HG03520 (cell line): ENCODE results near the gene ANKRD36B.
"Not testable (repeated sequence)": the region's sequence is repeated elsewhere in the genome, so short reads cannot be mapped to it uniquely, and the experiment has no call there.

Experiments used
- ATAC-seq: cut with Tn5 transposase; IDR thresholded peaks from one replicate; pipeline ENCODE4 v1.9.1; 2021; ENCODE audit warnings: mild to moderate bottlenecking, moderate library complexity; ENCODE audit not compliant: unreplicated experiment

Gene ANKRD36B

GRCh38 chr2:97550498-97550897 lies 39.2 kb downstream of the ANKRD36B start:
- not testable (repeated sequence) for ATAC-seq

- not testable (repeated sequence) for ATAC-seq
Observed at GRCh38 chr2:97549058-97549457, 40.6 kb downstream of the ANKRD36B start.

- ATAC-seq: not testable (repeated sequence)
Observed at GRCh38 chr2:97548536-97548935, 41.1 kb downstream of the ANKRD36B start.

GRCh38 chr2:97546711-97547110 lies 43.0 kb downstream of the ANKRD36B start:
- ATAC-seq: no peak

GRCh38 chr2:97544911-97545310 lies 44.8 kb downstream of the ANKRD36B start:
- not testable (repeated sequence) for ATAC-seq

GRCh38 chr2:97525904-97526303 lies 63.8 kb downstream of the ANKRD36B start:
- not testable (repeated sequence) for ATAC-seq

- not testable (repeated sequence) for ATAC-seq
Observed at GRCh38 chr2:97523816-97524215, 65.9 kb downstream of the ANKRD36B start.

GRCh38 chr2:97522916-97523555 lies 66.6 kb downstream of the ANKRD36B start:
- not testable (repeated sequence) for ATAC-seq

GRCh38 chr2:97495651-97496050 lies 94.0 kb downstream of the ANKRD36B start:
- not testable (repeated sequence) for ATAC-seq

- not testable (repeated sequence) for ATAC-seq
Observed at GRCh38 chr2:97490141-97490540, 99.5 kb downstream of the ANKRD36B start.
